ENCODE data around the gene POU6F2. TPM values are rescaled to one million over a fixed set of nuclear protein-coding genes. Genes with fewer than 3 reads are reported as not detected.

Gene POU6F2
- total and polyA plus RNA-seq, 2 experiments from 2014 or later: 7.2 to 7.3 TPM

DNA sequence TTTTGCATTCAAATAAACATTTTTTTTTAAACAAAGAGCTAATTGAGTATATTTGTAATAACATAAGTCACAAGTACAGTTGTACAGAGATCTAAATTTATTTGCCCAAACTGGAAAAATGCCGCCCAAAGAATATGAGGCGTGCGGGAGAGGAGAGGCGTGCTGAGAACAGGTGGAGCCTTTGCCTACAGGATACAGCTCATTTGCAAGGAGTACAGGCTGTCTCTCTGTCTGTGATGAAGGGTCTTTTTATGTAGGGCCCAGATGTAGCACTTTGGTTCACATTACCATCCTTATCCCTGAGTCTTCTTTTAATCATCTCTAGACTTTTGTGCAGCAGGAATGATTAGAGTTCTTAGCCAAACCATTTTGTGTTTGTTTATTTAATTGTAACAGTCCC lies 58.2 kb downstream of the POU6F2 start:
- Histone ChIP-seq H3K27me3 (ENCODE audit: insufficient read depth) (no peaks in the 10 kb centered on the region), H3K36me3 (ENCODE audit: insufficient read depth) (no peaks in the 10 kb centered on the region), H2AFZ (no peak overlapping the region), H3K4me3 (no peak overlapping the region), H3F3A (replicated peaks; ENCODE audit: low read depth) (no peaks in the 10 kb centered on the region), H3K79me2 (replicated peaks; ENCODE audit: insufficient read depth) (no peaks in the 10 kb centered on the region), H3K9me2 (ENCODE audit: insufficient read depth) (no peaks in the 10 kb centered on the region), H3K4me1 (ENCODE audit: insufficient read depth) (peaks cover 15% of the 10 kb centered on the region), H4K20me1 (replicated peaks; ENCODE audit: insufficient read depth) (no peaks in the 10 kb centered on the region), H3K4me2 (peak overlapping the region; percentile 72), H3K27ac (ENCODE audit: low read depth) (no peak overlapping the region)
- Mint-ChIP-seq H3K27ac (peak overlapping the region; percentile 3; the same call in 1 of the 2 replicates), H3K27me3 (ENCODE audit: insufficient read depth, low read depth, poor library complexity) (no peaks in the 10 kb centered on the region), H3K36me3 (ENCODE audit: low read depth) (no peaks in the 10 kb centered on the region), H3K4me3 (peak overlapping the region; percentile 62; the same call in 1 of the 3 replicates), H3K4me1 (peaks cover 29% of the 10 kb centered on the region), H3K9me3 (no peaks in the 10 kb centered on the region)
- ATAC-seq (peak; percentile 75), DNase-seq (ENCODE audit: low spot score) (no peak)
- no peak for TF ChIP-seq POLR2AphosphoS5 (IDR thresholded peaks at IDR 0.05; ENCODE audit: low read depth)
- TF ChIP-seq, protein P1, sequence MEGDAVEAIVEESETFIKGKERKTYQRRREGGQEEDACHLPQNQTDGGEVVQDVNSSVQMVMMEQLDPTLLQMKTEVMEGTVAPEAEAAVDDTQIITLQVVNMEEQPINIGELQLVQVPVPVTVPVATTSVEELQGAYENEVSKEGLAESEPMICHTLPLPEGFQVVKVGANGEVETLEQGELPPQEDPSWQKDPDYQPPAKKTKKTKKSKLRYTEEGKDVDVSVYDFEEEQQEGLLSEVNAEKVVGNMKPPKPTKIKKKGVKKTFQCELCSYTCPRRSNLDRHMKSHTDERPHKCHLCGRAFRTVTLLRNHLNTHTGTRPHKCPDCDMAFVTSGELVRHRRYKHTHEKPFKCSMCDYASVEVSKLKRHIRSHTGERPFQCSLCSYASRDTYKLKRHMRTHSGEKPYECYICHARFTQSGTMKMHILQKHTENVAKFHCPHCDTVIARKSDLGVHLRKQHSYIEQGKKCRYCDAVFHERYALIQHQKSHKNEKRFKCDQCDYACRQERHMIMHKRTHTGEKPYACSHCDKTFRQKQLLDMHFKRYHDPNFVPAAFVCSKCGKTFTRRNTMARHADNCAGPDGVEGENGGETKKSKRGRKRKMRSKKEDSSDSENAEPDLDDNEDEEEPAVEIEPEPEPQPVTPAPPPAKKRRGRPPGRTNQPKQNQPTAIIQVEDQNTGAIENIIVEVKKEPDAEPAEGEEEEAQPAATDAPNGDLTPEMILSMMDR (conservative IDR thresholded peaks at IDR 0.05; ENCODE audit: low read depth in 2 of 2): no peak
- TF ChIP-seq, protein P2, sequence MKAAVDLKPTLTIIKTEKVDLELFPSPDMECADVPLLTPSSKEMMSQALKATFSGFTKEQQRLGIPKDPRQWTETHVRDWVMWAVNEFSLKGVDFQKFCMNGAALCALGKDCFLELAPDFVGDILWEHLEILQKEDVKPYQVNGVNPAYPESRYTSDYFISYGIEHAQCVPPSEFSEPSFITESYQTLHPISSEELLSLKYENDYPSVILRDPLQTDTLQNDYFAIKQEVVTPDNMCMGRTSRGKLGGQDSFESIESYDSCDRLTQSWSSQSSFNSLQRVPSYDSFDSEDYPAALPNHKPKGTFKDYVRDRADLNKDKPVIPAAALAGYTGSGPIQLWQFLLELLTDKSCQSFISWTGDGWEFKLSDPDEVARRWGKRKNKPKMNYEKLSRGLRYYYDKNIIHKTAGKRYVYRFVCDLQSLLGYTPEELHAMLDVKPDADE (IDR thresholded peaks at IDR 0.05): no peak
- TF ChIP-seq, protein P3, sequence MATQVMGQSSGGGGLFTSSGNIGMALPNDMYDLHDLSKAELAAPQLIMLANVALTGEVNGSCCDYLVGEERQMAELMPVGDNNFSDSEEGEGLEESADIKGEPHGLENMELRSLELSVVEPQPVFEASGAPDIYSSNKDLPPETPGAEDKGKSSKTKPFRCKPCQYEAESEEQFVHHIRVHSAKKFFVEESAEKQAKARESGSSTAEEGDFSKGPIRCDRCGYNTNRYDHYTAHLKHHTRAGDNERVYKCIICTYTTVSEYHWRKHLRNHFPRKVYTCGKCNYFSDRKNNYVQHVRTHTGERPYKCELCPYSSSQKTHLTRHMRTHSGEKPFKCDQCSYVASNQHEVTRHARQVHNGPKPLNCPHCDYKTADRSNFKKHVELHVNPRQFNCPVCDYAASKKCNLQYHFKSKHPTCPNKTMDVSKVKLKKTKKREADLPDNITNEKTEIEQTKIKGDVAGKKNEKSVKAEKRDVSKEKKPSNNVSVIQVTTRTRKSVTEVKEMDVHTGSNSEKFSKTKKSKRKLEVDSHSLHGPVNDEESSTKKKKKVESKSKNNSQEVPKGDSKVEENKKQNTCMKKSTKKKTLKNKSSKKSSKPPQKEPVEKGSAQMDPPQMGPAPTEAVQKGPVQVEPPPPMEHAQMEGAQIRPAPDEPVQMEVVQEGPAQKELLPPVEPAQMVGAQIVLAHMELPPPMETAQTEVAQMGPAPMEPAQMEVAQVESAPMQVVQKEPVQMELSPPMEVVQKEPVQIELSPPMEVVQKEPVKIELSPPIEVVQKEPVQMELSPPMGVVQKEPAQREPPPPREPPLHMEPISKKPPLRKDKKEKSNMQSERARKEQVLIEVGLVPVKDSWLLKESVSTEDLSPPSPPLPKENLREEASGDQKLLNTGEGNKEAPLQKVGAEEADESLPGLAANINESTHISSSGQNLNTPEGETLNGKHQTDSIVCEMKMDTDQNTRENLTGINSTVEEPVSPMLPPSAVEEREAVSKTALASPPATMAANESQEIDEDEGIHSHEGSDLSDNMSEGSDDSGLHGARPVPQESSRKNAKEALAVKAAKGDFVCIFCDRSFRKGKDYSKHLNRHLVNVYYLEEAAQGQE (IDR thresholded peaks at IDR 0.05; ENCODE audit: unreplicated experiment): no peak
- TF ChIP-seq ZNF331 (CRISPR knock-in tag; IDR thresholded peaks at IDR 0.05; ENCODE audit: low read depth): no peak

DNA sequence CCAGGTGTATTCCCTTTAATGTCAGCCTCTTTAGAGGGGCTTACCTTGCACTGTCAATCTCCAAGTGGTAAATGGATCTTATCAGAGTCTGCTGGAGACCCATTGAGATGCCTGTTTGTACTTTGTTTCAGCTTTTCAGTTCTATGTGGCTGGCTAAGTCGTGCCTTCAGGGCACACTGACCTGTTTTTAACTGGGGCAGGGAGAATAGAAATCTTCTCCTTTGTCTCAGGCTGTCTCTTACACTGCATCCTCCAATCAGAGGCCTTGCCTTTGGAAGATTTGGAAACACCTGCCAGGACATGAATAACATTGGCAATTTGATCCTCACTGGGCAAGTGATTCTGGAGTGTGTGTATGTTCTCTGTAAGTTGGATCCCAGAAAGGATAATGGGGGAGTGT lies 65.0 kb downstream of the POU6F2 start:
- no peaks in the 10 kb centered on the region for H3K27me3 Mint-ChIP-seq (ENCODE audit: insufficient read depth, low read depth, poor library complexity)
- Histone ChIP-seq H3K27ac (ENCODE audit: low read depth) (0 out of 2 replicates have a peak overlapping the region, but pooled peaks have one; percentile 4), H3K4me1 (ENCODE audit: insufficient read depth) (no peaks in the 10 kb centered on the region), H3K9me2 (ENCODE audit: insufficient read depth) (no peaks in the 10 kb centered on the region), H3K4me3 (no peak overlapping the region), H3K36me3 (ENCODE audit: insufficient read depth) (no peaks in the 10 kb centered on the region), H3K4me2 (no peak overlapping the region), H3K79me2 (replicated peaks; ENCODE audit: insufficient read depth) (no peaks in the 10 kb centered on the region), H3F3A (replicated peaks; ENCODE audit: low read depth) (no peaks in the 10 kb centered on the region), H2AFZ (no peak overlapping the region), H4K20me1 (replicated peaks; ENCODE audit: insufficient read depth) (no peaks in the 10 kb centered on the region), H3K27me3 (ENCODE audit: insufficient read depth) (no peaks in the 10 kb centered on the region)
- TF ChIP-seq ZNF331 (CRISPR knock-in tag; IDR thresholded peaks at IDR 0.05; ENCODE audit: low read depth) (no peak), JUNB (IDR thresholded peaks at IDR 0.05; ENCODE audit: unreplicated experiment) (no peak), CREB1 (CRISPR knock-in tag; IDR thresholded peaks at IDR 0.05; ENCODE audit: low read depth) (no peak), EZH2phosphoT487 (IDR thresholded peaks at IDR 0.05; ENCODE audit: unreplicated experiment) (no peak), ZNF114 (CRISPR knock-in tag; IDR thresholded peaks at IDR 0.05) (no peak)
- TF ChIP-seq, protein P3 (IDR thresholded peaks at IDR 0.05; ENCODE audit: unreplicated experiment): no peak
- TF ChIP-seq, protein P1 (conservative IDR thresholded peaks at IDR 0.05; ENCODE audit: low read depth in 2 of 2): no peak
- no peak overlapping the region for H3K27ac Mint-ChIP-seq
- no peaks in the 10 kb centered on the region for H3K36me3 Mint-ChIP-seq (ENCODE audit: low read depth)
- no peak overlapping the region for H3K4me3 Mint-ChIP-seq
- H3K9me3 Mint-ChIP-seq: no peaks in the 10 kb centered on the region
- DNase-seq (ENCODE audit: low spot score) (no peak), ATAC-seq (peak; percentile 84)
- peaks cover 10% of the 10 kb centered on the region; the same call in 2 of the 3 replicates for H3K4me1 Mint-ChIP-seq

All from GM23338 (cell line).